CD14-positive monocyte (primary cell): ENCODE results near the gene LBX1. TPM values are rescaled to one million over a fixed set of nuclear protein-coding genes. Genes with fewer than 3 reads are reported as not detected.

ENCODE experiments used
- DNase-seq, 3 donors: peaks; one replicate each; pipeline ENCODE4 v3.0.0-alpha.2; 2011 to 2022
- H2AFZ ChIP-seq: 2 replicates; pipeline ENCODE4 v1.6.0; 2012; ENCODE audit warnings: mild to moderate bottlenecking, low read depth, low read length, inconsistent platforms; ENCODE audit not compliant: insufficient read depth, poor library complexity, severe bottlenecking
- H3K27ac ChIP-seq, 2 donors: 1 replicate in 1 of 2; 2 replicates in 1 of 2; pipeline ENCODE4 v1.5.1; 2012 to 2013; ENCODE audit warnings: low read length in 2 of 2, control low read depth in 1 of 2, inconsistent platforms in 1 of 2, low read depth in 1 of 2, mild to moderate bottlenecking in 1 of 2
- H3K27me3 ChIP-seq, 2 donors: one replicate each; pipeline versions ENCODE4 v1.6.0 to v1.6.1; 2011 to 2013; ENCODE audit warnings: low read length in 2 of 2; ENCODE audit not compliant: control insufficient read depth in 2 of 2, insufficient read depth in 2 of 2
- H3K36me3 ChIP-seq, 2 donors: replicated peaks in 1 of 2; 1 replicate in 1 of 2; 2 replicates in 1 of 2; pipeline versions ENCODE4 v1.5.1 to v1.6.1; 2012 to 2013; ENCODE audit warnings: low read length in 2 of 2, control low read depth in 1 of 2, inconsistent platforms in 1 of 2, mild to moderate bottlenecking in 1 of 2; ENCODE audit not compliant: insufficient read depth in 2 of 2, control insufficient read depth in 1 of 2
- H3K4me1 ChIP-seq, 2 donors: 1 replicate in 1 of 2; 2 replicates in 1 of 2; pipeline versions ENCODE4 v1.5.1 to v1.6.1; 2012 to 2013; ENCODE audit warnings: low read length in 2 of 2, control low read depth in 1 of 2, inconsistent platforms in 1 of 2, mild to moderate bottlenecking in 1 of 2, moderate library complexity in 1 of 2; ENCODE audit not compliant: insufficient read depth in 2 of 2, control insufficient read depth in 1 of 2
- H3K4me2 ChIP-seq: replicated peaks from 2 replicates; pipeline ENCODE3; 2012; ENCODE audit warnings: low read length, moderate library complexity, mild to moderate bottlenecking; ENCODE audit not compliant: poor library complexity, severe bottlenecking; ENCODE audit errors: extremely low read depth
- H3K4me3 ChIP-seq, 3 experiments: fragments of 200-600 bp in 1 of 3; sonication (generic) in 1 of 3; replicated peaks in 1 of 3; 1 replicate in 2 of 3; 2 replicates in 1 of 3; pipeline ENCODE4 v1.5.1; 2011 to 2013; ENCODE audit warnings: low read length in 3 of 3, mild to moderate bottlenecking in 3 of 3, control low read depth in 2 of 3, low read depth in 2 of 3, inconsistent platforms in 1 of 3, moderate library complexity in 1 of 3
- H3K79me2 ChIP-seq: 2 replicates; pipeline ENCODE4 v1.6.0; 2012; ENCODE audit warnings: mild to moderate bottlenecking, control low read depth, inconsistent platforms, low read length, moderate library complexity; ENCODE audit not compliant: insufficient read depth
- H3K9ac ChIP-seq: 2 replicates; pipeline ENCODE4 v1.6.0; 2017; ENCODE audit warnings: low read length, mild to moderate bottlenecking; ENCODE audit not compliant: insufficient read depth, poor library complexity, severe bottlenecking
- H3K9me3 ChIP-seq, 2 donors: replicated peaks in 1 of 2; 1 replicate in 1 of 2; 2 replicates in 1 of 2; pipeline versions ENCODE4 v1.5.1 to v1.6.1; 2012 to 2013; ENCODE audit warnings: low read length in 2 of 2, control low read depth in 1 of 2; ENCODE audit not compliant: control insufficient read depth in 1 of 2, insufficient read depth in 1 of 2
- H4K20me1 ChIP-seq: 2 replicates; pipeline ENCODE4 v1.6.0; 2012; ENCODE audit warnings: mild to moderate bottlenecking, low read length, control low read depth, moderate library complexity; ENCODE audit not compliant: insufficient read depth
- H3K27ac Mint-ChIP-seq, 7 donors: one replicate each; pipeline ENCODE4 v1.8.0; 2020; ENCODE audit warnings: mild to moderate bottlenecking in 7 of 7, mixed read lengths in 7 of 7, moderate library complexity in 6 of 7, inconsistent platforms in 2 of 7
- H3K27me3 Mint-ChIP-seq, 3 donors: one replicate each; pipeline ENCODE4 v1.8.0; 2021 to 2022; ENCODE audit warnings: low read depth in 3 of 3, mild to moderate bottlenecking in 3 of 3, mixed read lengths in 3 of 3, moderate library complexity in 3 of 3, inconsistent platforms in 1 of 3
- H3K36me3 Mint-ChIP-seq, 2 donors: one replicate each; pipeline ENCODE4 v1.8.0; 2020; ENCODE audit warnings: mixed read lengths in 2 of 2, inconsistent platforms in 1 of 2, mild to moderate bottlenecking in 1 of 2
- H3K4me1 Mint-ChIP-seq: one replicate; pipeline ENCODE4 v1.8.0; 2020; ENCODE audit warnings: mild to moderate bottlenecking, mixed read lengths
- H3K4me3 Mint-ChIP-seq, 2 donors: one replicate each; pipeline ENCODE4 v1.8.0; 2020; ENCODE audit warnings: mild to moderate bottlenecking in 2 of 2, mixed read lengths in 2 of 2, moderate library complexity in 1 of 2
- H3K9me3 Mint-ChIP-seq, 7 donors: one replicate each; pipeline ENCODE4 v1.8.0; 2020 to 2022; ENCODE audit warnings: mixed read lengths in 7 of 7, mild to moderate bottlenecking in 6 of 7, moderate library complexity in 6 of 7, inconsistent platforms in 2 of 7
- WGBS: methylation state at CpG from one replicate; pipeline ENCODE4 v1.1.5; 2013; ENCODE audit warnings: missing lambda C conversion rate; ENCODE audit not compliant: insufficient coverage; 5-methylcytosine and 5-hydroxymethylcytosine counted together
- intact Hi-C, 2 donors: fragments of 100-400 bp; cut with micrococcal nuclease; formaldehyde crosslinking; loops; one replicate each; pipeline versions ENCODE4 v1.15.0 to v1.15.1; 2023
- polyA plus RNA-seq, 3 donors: library from polyadenylated mRNA; depleted of rRNA in 1 of 3; unstranded in 2 of 3; stranded (reverse) in 1 of 3; fragments of 300-500 nt in 2 of 3; fragments of >200 nt in 1 of 3; fragmentation: Illumina TruSeq in 2 of 3; gene quantifications; 1 replicate in 2 of 3; 2 replicates in 1 of 3; pipeline ENCODE4 v1.2.3, GENCODE V29; 2012 to 2021
- TF ChIP-seq, protein P1 (sequence below): fragments of 200-600 bp; IDR thresholded peaks from one replicate; pipeline ENCODE4 v1.8.0; 2022; ENCODE audit warnings: antibody characterized with exemption, mild to moderate bottlenecking

LBX1 gene
- polyA plus RNA-seq, 3 donors, result not detected

DNA sequence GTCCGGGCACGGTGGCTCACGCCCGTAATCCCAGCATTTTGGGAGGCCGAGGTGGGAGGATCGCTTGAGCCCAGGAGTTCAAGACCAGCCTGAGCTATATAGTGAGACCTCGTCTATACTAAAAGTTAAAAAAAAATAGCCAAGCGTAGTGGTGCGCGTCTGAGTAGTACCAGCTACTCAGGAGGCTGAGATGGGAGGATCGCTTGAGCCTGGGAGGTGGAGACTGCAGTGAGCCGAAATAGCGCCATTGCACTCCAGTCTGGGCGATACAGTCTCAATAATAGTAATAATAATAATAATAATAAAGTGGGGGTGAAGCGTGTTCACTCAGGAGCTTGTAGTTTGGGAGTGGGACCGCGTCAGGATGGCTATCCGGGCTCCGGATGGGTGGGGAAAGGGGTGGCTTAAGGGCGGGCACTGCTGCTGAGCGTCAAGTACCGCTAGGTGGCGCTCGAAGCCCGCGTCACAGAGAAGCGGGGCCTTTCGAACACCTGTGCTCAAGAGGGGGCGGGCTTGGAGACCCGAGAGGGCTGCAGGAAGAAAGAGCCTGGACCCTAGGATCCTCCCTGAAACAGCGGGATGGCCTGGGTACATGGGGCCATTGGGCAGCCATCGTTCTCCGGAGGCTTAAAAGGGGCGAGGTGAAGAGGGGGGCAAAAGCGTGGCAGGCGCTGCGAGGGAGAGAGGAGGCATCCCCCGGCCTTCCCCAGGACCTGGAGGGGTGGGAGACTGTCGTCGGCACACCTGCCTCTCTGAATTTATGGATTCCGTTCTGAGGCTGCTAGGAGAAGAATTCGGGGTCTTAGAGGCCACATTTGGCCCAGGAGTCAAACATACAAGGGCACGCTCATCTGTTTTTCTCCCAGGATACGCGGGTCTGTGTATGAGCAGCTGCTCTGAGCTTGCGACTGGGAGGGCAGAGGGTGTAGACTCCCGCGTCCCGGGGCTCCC lies 14.5 kb downstream of the LBX1 start:
- Histone ChIP-seq H3K9ac (no peak overlapping the region), H3K27me3 (peaks cover 62 to 95% of the 10 kb centered on the region in 2 donors), H3K36me3 (no peaks in the 10 kb centered on the region), H3K79me2 (no peaks in the 10 kb centered on the region), H3K4me2 (peak overlapping the region; percentile 67), H3K27ac (no peak overlapping the region), H2AFZ (no peak overlapping the region), H3K4me1 (peaks cover 11 to 18% of the 10 kb centered on the region in 2 donors), H3K9me3 (peaks cover 0 to 35% of the 10 kb centered on the region in 2 donors), H3K4me3 (peak overlapping the region in 1 of 3 experiments; percentile 64), H4K20me1 (no peaks in the 10 kb centered on the region)
- TF ChIP-seq, protein P1, sequence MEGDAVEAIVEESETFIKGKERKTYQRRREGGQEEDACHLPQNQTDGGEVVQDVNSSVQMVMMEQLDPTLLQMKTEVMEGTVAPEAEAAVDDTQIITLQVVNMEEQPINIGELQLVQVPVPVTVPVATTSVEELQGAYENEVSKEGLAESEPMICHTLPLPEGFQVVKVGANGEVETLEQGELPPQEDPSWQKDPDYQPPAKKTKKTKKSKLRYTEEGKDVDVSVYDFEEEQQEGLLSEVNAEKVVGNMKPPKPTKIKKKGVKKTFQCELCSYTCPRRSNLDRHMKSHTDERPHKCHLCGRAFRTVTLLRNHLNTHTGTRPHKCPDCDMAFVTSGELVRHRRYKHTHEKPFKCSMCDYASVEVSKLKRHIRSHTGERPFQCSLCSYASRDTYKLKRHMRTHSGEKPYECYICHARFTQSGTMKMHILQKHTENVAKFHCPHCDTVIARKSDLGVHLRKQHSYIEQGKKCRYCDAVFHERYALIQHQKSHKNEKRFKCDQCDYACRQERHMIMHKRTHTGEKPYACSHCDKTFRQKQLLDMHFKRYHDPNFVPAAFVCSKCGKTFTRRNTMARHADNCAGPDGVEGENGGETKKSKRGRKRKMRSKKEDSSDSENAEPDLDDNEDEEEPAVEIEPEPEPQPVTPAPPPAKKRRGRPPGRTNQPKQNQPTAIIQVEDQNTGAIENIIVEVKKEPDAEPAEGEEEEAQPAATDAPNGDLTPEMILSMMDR, result peak; percentile 93
- H3K36me3 Mint-ChIP-seq, result peaks cover 5 to 7% of the 10 kb centered on the region in 2 donors
- peaks cover 26% of the 10 kb centered on the region for H3K4me1 Mint-ChIP-seq
- 4% methylated on average over 36 of the region's 49 CpGs for WGBS
- H3K9me3 Mint-ChIP-seq, result peaks cover 0 to 21% (median 10%) of the 10 kb centered on the region in 7 donors
- no peak overlapping the region for H3K27ac Mint-ChIP-seq
- peak in 2 of 3 donors; percentile 19 to 44 for DNase-seq
- peak overlapping the region in 1 of 2 donors; percentile 84 for H3K4me3 Mint-ChIP-seq
- H3K27me3 Mint-ChIP-seq, result peaks cover 93 to 99% (median 97%) of the 10 kb centered on the region in 3 donors
- intact Hi-C loops, result loop anchor here (5.0 to 10.0 kb wide), 4 partner anchors 230 to 568 kb away; partner anchors contain the start of genes FGF8 (in 1 of the 2) and NPM3 (in 1 of the 2)

DNA sequence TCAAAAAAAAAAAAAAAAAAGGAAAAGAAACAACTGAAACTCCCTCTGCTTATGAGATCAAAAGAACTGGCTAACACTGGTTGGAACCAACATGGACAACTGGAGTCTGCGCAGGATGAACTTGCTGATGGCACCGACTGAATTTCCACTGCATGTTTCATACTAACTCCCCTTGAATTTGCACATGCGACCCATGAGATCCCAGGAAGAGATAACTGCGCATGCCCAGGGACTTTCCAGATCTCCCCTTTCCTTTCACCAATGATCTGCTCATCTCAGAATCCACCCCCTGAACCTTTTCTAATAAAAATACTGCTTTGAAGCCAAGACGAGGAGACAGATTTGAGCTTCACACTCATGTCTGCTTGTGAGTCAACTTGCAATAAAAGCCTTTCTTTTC lies 20.7 kb downstream of the LBX1 start:
- intact Hi-C loops, result no loop called here
- Histone ChIP-seq H3K36me3 (no peaks in the 10 kb centered on the region), H2AFZ (no peak overlapping the region), H4K20me1 (no peaks in the 10 kb centered on the region), H3K9ac (no peak overlapping the region), H3K79me2 (no peaks in the 10 kb centered on the region), H3K9me3 (no peaks in the 10 kb centered on the region), H3K4me3 (no peak overlapping the region), H3K27ac (no peak overlapping the region), H3K4me1 (peaks cover 0 to under 1% of the 10 kb centered on the region in 2 donors), H3K4me2 (no peak overlapping the region), H3K27me3 (peaks cover 15 to 53% of the 10 kb centered on the region in 2 donors)
- Mint-ChIP-seq H3K27ac (no peak overlapping the region), H3K36me3 (no peaks in the 10 kb centered on the region), H3K4me3 (peak overlapping the region in 1 of 2 donors; percentile 56), H3K9me3 (peaks cover 0 to 2% (median 0%) of the 10 kb centered on the region in 7 donors), H3K4me1 (peaks cover 2% of the 10 kb centered on the region), H3K27me3 (peaks cover 58 to 86% (median 74%) of the 10 kb centered on the region in 3 donors)
- no peak for DNase-seq
- TF ChIP-seq, protein P1, result no peak
- whole genome bisulfite sequencing, result 75% methylated on average over 5 of the region's 5 CpGs
